Body of pancreas (tissue), 4 donors: ENCODE measurements around the gene IL1R2. TPM values are rescaled to one million over a fixed set of nuclear protein-coding genes. Genes with fewer than 3 reads are reported as not detected.
A peak's percentile ranks its signal among the peaks of the same experiment; 100 is the strongest.

Experiments
- ATAC-seq: fragments of 150-250 bp; one replicate; pipeline ENCODE4 v1.9.1; 2016
- DNase-seq, 4 donors: peaks; one replicate each; pipeline ENCODE4 v3.0.0-alpha.2; 2019
- H3K27ac ChIP-seq, 4 donors: fragments of 200-600 bp; sonication (generic); 1 replicate in 3 of 4; 2 replicates in 1 of 4; pipeline versions ENCODE4 v1.5.1 to v1.6.1; 2016 to 2019; ENCODE audit warnings: mild to moderate bottlenecking in 1 of 4, mixed read lengths in 1 of 4, moderate library complexity in 1 of 4
- H3K27me3 ChIP-seq, 2 donors: fragments of 200-600 bp; sonication (generic); one replicate each; pipeline ENCODE4 v1.6.0; 2016; ENCODE audit warnings: mild to moderate bottlenecking in 1 of 2
- H3K36me3 ChIP-seq, 2 donors: fragments of 200-600 bp; sonication (generic); replicated peaks in 1 of 2; 2 replicates each; pipeline ENCODE4 v1.5.1; 2016; ENCODE audit warnings: low read depth in 2 of 2; ENCODE audit not compliant: insufficient read depth in 1 of 2
- H3K4me1 ChIP-seq: fragments of 200-600 bp; sonication (generic); one replicate; pipeline ENCODE4 v1.6.0; 2016
- H3K4me3 ChIP-seq, 2 donors: fragments of 200-600 bp; sonication (generic); 1 replicate in 1 of 2; 2 replicates in 1 of 2; pipeline ENCODE4 v1.5.1; 2016 to 2019
- H3K9me3 ChIP-seq, 3 donors: fragments of 200-600 bp; sonication (generic); 1 replicate in 2 of 3; 2 replicates in 1 of 3; pipeline ENCODE4 v1.5.1; 2016
- CTCF ChIP-seq, 7 experiments: fragments of 450-650 bp in 4 of 7; fragments of 200-600 bp in 3 of 7; sonication (generic) in 3 of 7; IDR thresholded peaks; one replicate each; pipeline ENCODE4 v1.5.1; 2016 to 2019; ENCODE audit warnings: antibody characterized with exemption in 7 of 7
- POLR2A ChIP-seq, 3 donors: fragments of 450-650 bp; IDR thresholded peaks; one replicate each; pipeline ENCODE4 v1.6.1; 2016; ENCODE audit warnings: antibody characterized with exemption in 3 of 3, mild to moderate bottlenecking in 2 of 3
- WGBS, 2 donors: methylation state at CpG; one replicate each; pipeline ENCODE4 v1.1.5; 2017; 5-methylcytosine and 5-hydroxymethylcytosine counted together
- intact Hi-C: fragments of 100-400 bp; cut with DNase I; formaldehyde crosslinking; loops from one replicate; pipeline ENCODE4 v1.15.1; 2023
- total RNA-seq, 2 donors: library from RNA; depleted of rRNA; stranded (reverse); fragments of >200 nt; gene quantifications; one replicate each; pipeline ENCODE4 v1.1.0, GENCODE V29; 2016

The IL1R2 gene
- total RNA-seq, 2 donors from 2014 or later, result 8.0 TPM; not detected in 1

GRCh38 chr2:102034683-102035548 is 43.2 kb downstream of the IL1R2 start:
- Histone ChIP-seq H3K36me3 (no peaks in the 10 kb centered on the region), H3K4me1 (peaks cover 28% of the 10 kb centered on the region), H3K27me3 (no peaks in the 10 kb centered on the region), H3K4me3 (no peak overlapping the region), H3K27ac (peak overlapping the region in 2 of 4 donors; percentile 57 to 77), H3K9me3 (no peaks in the 10 kb centered on the region)
- intact Hi-C loops, result no loop called here
- WGBS, 2 donors, result 87 to 88% methylated on average over 14 of the region's 14 CpGs
- DNase-seq (no peak), ATAC-seq (no peak)
- TF ChIP-seq POLR2A (IDR thresholded peaks at IDR 0.05) (no peak), CTCF (IDR thresholded peaks at IDR 0.05) (no peak)

- 62 to 67% methylated on average over 8 of the region's 8 CpGs for WGBS, 2 donors
- DNase-seq, result no peak
- TF ChIP-seq POLR2A (IDR thresholded peaks at IDR 0.05) (no peak), CTCF (IDR thresholded peaks at IDR 0.05) (no peak)
- Histone ChIP-seq H3K36me3 (no peaks in the 10 kb centered on the region), H3K4me3 (no peak overlapping the region), H3K4me1 (peaks cover 20% of the 10 kb centered on the region), H3K27me3 (no peaks in the 10 kb centered on the region), H3K9me3 (no peaks in the 10 kb centered on the region), H3K27ac (peak overlapping the region in 2 of 4 donors; percentile 44 to 50)
- peak; percentile 10 for ATAC-seq
- intact Hi-C loops, result no loop called here
These were observed 45.9 kb downstream of the IL1R2 start for GRCh38 chr2:102037681-102038080.

- no peak for DNase-seq
- no peak for ATAC-seq
- H3K9me3 ChIP-seq, result no peaks in the 10 kb centered on the region
- WGBS, 2 donors, result 91 to 93% methylated on average over 3 of the region's 3 CpGs
- TF ChIP-seq POLR2A (IDR thresholded peaks at IDR 0.05) (no peak), CTCF (IDR thresholded peaks at IDR 0.05) (no peak)
- intact Hi-C loops, result no loop called here
- H3K4me1 ChIP-seq, result no peaks in the 10 kb centered on the region
- no peak overlapping the region for H3K4me3 ChIP-seq
- no peak overlapping the region for H3K27ac ChIP-seq
- H3K36me3 ChIP-seq, result no peaks in the 10 kb centered on the region
- H3K27me3 ChIP-seq, result no peaks in the 10 kb centered on the region
These were observed 48.5 kb downstream of the IL1R2 start for GRCh38 chr2:102040229-102040628.

- peak overlapping the region in 1 of 4 donors; percentile 51 for H3K27ac ChIP-seq
These were observed 49.6 kb downstream of the IL1R2 start for GRCh38 chr2:102041351-102041750.

More at GRCh38 chr2:102041351-102041750, 49.6 kb downstream of the IL1R2 start:
- 35 to 36% methylated on average over 2 of the region's 2 CpGs for WGBS, 2 donors
- Histone ChIP-seq H3K27me3 (no peaks in the 10 kb centered on the region), H3K4me1 (no peaks in the 10 kb centered on the region), H3K36me3 (no peaks in the 10 kb centered on the region), H3K9me3 (no peaks in the 10 kb centered on the region), H3K4me3 (no peak overlapping the region)
- intact Hi-C loops, result no loop called here
- ATAC-seq (peak; percentile 61), DNase-seq (peak in 1 of 4 donors; percentile 80)
- TF ChIP-seq POLR2A (IDR thresholded peaks at IDR 0.05) (no peak), CTCF (IDR thresholded peaks at IDR 0.05) (no peak)
